ENCODE data around the gene SLC25A44.

SLC25A44 gene

GRCh38 chr1:156193488-156194299, at the start of gene SLC25A44:
Gene SLC25A44 (plus strand): TSS chr1:156194104. CDS start chr1:156199848, 5,744 bp downstream.
- DNase-seq (ENCODE audit: low read depth): peak; percentile 99

GRCh38 chr1:156144742-156145141, 49.2 kb upstream of the SLC25A44 start:
- no peak for DNase-seq (ENCODE audit: low read depth)

- no peak for DNase-seq (ENCODE audit: low read depth)
Measured at GRCh38 chr1:156145650-156146019, 48.3 kb upstream of the SLC25A44 start.

- DNase-seq (ENCODE audit: low read depth): peak; percentile 88
Measured at GRCh38 chr1:156146020-156146768, 47.7 kb upstream of the SLC25A44 start.

GRCh38 chr1:156146769-156147405, 47.0 kb upstream of the SLC25A44 start:
- DNase-seq (ENCODE audit: low read depth): no peak

- DNase-seq (ENCODE audit: low read depth): no peak
Measured at GRCh38 chr1:156148216-156148615, 45.7 kb upstream of the SLC25A44 start.

GRCh38 chr1:156149374-156150332, 44.3 kb upstream of the SLC25A44 start:
- no peak for DNase-seq (ENCODE audit: low read depth)

- no peak for DNase-seq (ENCODE audit: low read depth)
Measured at GRCh38 chr1:156150333-156151011, 43.4 kb upstream of the SLC25A44 start.

- no peak for DNase-seq (ENCODE audit: low read depth)
Measured at GRCh38 chr1:156151093-156151688, 42.7 kb upstream of the SLC25A44 start.

- DNase-seq (ENCODE audit: low read depth): no peak
Measured at GRCh38 chr1:156152628-156153027, 41.3 kb upstream of the SLC25A44 start.

- DNase-seq (ENCODE audit: low read depth): no peak
Measured at GRCh38 chr1:156153362-156153761, 40.5 kb upstream of the SLC25A44 start, which contains the start of gene SEMA4A. Gene SEMA4A (plus strand): TSS chr1:156153585. CDS start chr1:156154579, 994 bp downstream.

- DNase-seq (ENCODE audit: low read depth): no peak
Measured at GRCh38 chr1:156154317-156154749, 39.6 kb upstream of the SLC25A44 start.

GRCh38 chr1:156155756-156156510, 38.0 kb upstream of the SLC25A44 start:
- DNase-seq (ENCODE audit: low read depth): no peak

GRCh38 chr1:156157506-156157905, 36.4 kb upstream of the SLC25A44 start:
- no peak for DNase-seq (ENCODE audit: low read depth)

- DNase-seq (ENCODE audit: low read depth): no peak
Measured at GRCh38 chr1:156157966-156158365, 35.9 kb upstream of the SLC25A44 start.

GRCh38 chr1:156160000-156160742, 33.7 kb upstream of the SLC25A44 start:
- DNase-seq (ENCODE audit: low read depth): no peak

- no peak for DNase-seq (ENCODE audit: low read depth)
Measured at GRCh38 chr1:156160743-156161171, 33.1 kb upstream of the SLC25A44 start.

GRCh38 chr1:156162430-156163037, 31.4 kb upstream of the SLC25A44 start:
- DNase-seq (ENCODE audit: low read depth): no peak

All from fibroblast of the conjunctiva (primary cell).